ENCODE data around the gene DOCK9.

GRCh38 chr13:98834254-98834960, 143.5 kb downstream of the DOCK9 start:
- TF ChIP-seq CTCF (IDR thresholded peaks at IDR 0.05; ENCODE audit: poor library complexity) (no peak), EZH2 (IDR thresholded peaks at IDR 0.05; ENCODE audit: borderline replicate concordance) (no peak)

Measured in hepatocyte (in vitro differentiated cells).